Measurements from ENCODE around the gene CD96. TPM values are rescaled to one million over a fixed set of nuclear protein-coding genes. Genes with fewer than 3 reads are reported as not detected.
A peak's percentile ranks its signal among the peaks of the same experiment; 100 is the strongest.

The CD96 gene
- polyA plus RNA-seq, 4 donors = 1.3 to 3.8 (median 1.7) TPM

DNA sequence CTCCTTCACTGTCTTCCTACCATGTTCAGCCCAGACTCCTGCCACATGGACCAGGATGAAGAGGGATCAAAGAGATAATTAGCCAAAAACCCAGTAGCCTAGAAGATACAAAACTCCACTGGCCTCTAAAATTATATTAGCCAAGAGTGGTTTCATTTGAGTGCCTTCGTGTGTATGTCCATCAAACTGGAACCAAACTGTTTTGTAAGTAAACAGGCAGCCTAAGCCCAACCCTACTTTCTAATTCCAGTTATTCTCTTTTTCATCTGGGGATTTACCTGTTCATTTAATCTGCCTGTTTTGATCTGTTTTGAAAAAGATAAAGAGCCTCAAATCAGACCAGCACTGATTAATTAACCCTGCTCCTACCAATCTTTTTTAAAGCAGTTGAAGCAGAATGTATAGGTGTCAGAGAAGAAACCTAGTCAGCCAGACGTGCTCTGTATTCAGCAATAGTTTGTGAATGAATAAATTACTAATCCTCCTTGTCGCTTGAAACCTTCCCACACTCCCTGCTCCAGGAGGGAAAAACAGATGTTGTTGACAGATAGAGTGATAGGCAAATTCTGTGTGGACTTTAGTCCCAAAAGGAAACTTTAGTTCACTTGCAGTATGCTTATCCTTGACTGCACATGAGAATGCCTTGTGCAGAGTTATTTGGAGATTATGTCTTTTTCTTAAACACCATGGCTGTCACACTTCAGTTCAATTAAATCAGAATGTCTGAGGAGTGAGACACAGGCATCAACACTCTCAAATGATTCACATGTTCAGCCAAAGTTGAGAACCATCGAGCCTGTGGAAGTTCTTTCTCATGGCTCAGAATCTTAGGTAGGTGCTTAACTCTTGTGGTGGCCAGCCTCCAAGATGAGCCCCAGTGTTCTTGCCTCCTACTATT is 108.6 kb downstream of the CD96 start:
- no peaks in the 10 kb centered on the region for H3K36me3 ChIP-seq (ENCODE audit: control insufficient read depth in 3 of 3, insufficient read depth in 2 of 3, low read depth in 1 of 3, low read length in 3 of 3)
- no peaks in the 10 kb centered on the region for H3K27me3 ChIP-seq (ENCODE audit: control insufficient read depth in 3 of 3, insufficient read depth in 3 of 3, low read length in 3 of 3)
- FAIRE-seq (no peak), DNase-seq (peak; percentile 29 to 71)
- H3K9me3 ChIP-seq (ENCODE audit: control insufficient read depth in 2 of 2, insufficient read depth in 1 of 2, low read depth in 1 of 2, low read length in 1 of 2) = no peaks in the 10 kb centered on the region
- WGBS, 3 donors = 17 to 54% (median 38%) methylated on average over 4 of the region's 4 CpGs
- H3K4me1 ChIP-seq (ENCODE audit: control insufficient read depth in 3 of 3, insufficient read depth in 2 of 3, low read depth in 1 of 3, low read length in 2 of 3) = no peaks in the 10 kb centered on the region
- no peak overlapping the region for H3K27ac ChIP-seq (ENCODE audit: low read depth in 1 of 3, low read length in 2 of 3)
- no peak overlapping the region for H3K4me3 ChIP-seq (ENCODE audit: low read depth in 1 of 3, low read length in 3 of 3)

GRCh38 chr3:111652492-111653180 is 110.6 kb downstream of the CD96 start:
- FAIRE-seq = no peak

GRCh38 chr3:111653766-111654165 is 111.8 kb downstream of the CD96 start:
- Histone ChIP-seq H3K27ac (ENCODE audit: low read depth in 1 of 3, low read length in 2 of 3) (no peak overlapping the region), H3K36me3 (ENCODE audit: control insufficient read depth in 3 of 3, insufficient read depth in 2 of 3, low read depth in 1 of 3, low read length in 3 of 3) (no peaks in the 10 kb centered on the region), H3K4me1 (ENCODE audit: control insufficient read depth in 3 of 3, insufficient read depth in 2 of 3, low read depth in 1 of 3, low read length in 2 of 3) (no peaks in the 10 kb centered on the region), H3K9me3 (ENCODE audit: control insufficient read depth in 2 of 2, insufficient read depth in 1 of 2, low read depth in 1 of 2, low read length in 1 of 2) (no peaks in the 10 kb centered on the region), H3K4me3 (ENCODE audit: low read depth in 1 of 3, low read length in 3 of 3) (no peak overlapping the region), H3K27me3 (ENCODE audit: control insufficient read depth in 3 of 3, insufficient read depth in 3 of 3, low read length in 3 of 3) (no peaks in the 10 kb centered on the region)
- DNase-seq (no peak), FAIRE-seq (no peak)
- 92 to 97% (median 94%) methylated on average over 2 of the region's 2 CpGs for WGBS, 3 donors

More at GRCh38 chr3:111652492-111653180, 110.6 kb downstream of the CD96 start:
- no peaks in the 10 kb centered on the region for H3K9me3 ChIP-seq (ENCODE audit: control insufficient read depth in 2 of 2, insufficient read depth in 1 of 2, low read depth in 1 of 2, low read length in 1 of 2)
- 73 to 84% (median 81%) methylated on average over 6 of the region's 6 CpGs for WGBS, 3 donors
- no peak overlapping the region for H3K27ac ChIP-seq (ENCODE audit: low read depth in 1 of 3, low read length in 2 of 3)
- H3K27me3 ChIP-seq (ENCODE audit: control insufficient read depth in 3 of 3, insufficient read depth in 3 of 3, low read length in 3 of 3) = no peaks in the 10 kb centered on the region
- H3K36me3 ChIP-seq (ENCODE audit: control insufficient read depth in 3 of 3, insufficient read depth in 2 of 3, low read depth in 1 of 3, low read length in 3 of 3) = no peaks in the 10 kb centered on the region
- no peaks in the 10 kb centered on the region for H3K4me1 ChIP-seq (ENCODE audit: control insufficient read depth in 3 of 3, insufficient read depth in 2 of 3, low read depth in 1 of 3, low read length in 2 of 3)
- no peak overlapping the region for H3K4me3 ChIP-seq (ENCODE audit: low read depth in 1 of 3, low read length in 3 of 3)
- no peak for DNase-seq

DNA sequence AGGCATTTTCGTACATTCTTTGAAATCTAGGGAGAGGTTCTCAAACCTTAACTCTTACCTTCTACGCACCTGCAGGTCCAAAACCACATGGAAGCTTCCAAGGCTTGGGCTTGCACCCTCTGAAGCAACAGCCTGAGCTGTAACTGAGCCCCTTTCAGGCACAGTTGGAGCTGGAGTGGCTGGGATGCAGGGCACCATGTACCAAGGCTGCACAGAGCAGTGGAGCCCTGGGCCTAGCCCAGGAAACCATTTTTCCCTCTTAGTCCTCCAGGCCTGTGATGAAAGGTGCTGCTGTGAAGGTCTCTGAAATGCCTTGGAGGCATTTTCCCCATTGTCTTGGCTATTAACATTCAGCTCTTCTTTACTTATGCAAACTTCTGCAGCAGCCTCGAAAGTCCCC is 120.0 kb downstream of the CD96 start:
- FAIRE-seq = no peak

GRCh38 chr3:111662907-111663306 is 120.9 kb downstream of the CD96 start:
- Histone ChIP-seq H3K27me3 (ENCODE audit: control insufficient read depth in 3 of 3, insufficient read depth in 3 of 3, low read length in 3 of 3) (no peaks in the 10 kb centered on the region), H3K9me3 (ENCODE audit: control insufficient read depth in 2 of 2, insufficient read depth in 1 of 2, low read depth in 1 of 2, low read length in 1 of 2) (peaks cover 0 to 13% of the 10 kb centered on the region in 2 donors), H3K27ac (ENCODE audit: low read depth in 1 of 3, low read length in 2 of 3) (no peak overlapping the region), H3K4me1 (ENCODE audit: control insufficient read depth in 3 of 3, insufficient read depth in 2 of 3, low read depth in 1 of 3, low read length in 2 of 3) (no peaks in the 10 kb centered on the region), H3K4me3 (ENCODE audit: low read depth in 1 of 3, low read length in 3 of 3) (no peak overlapping the region), H3K36me3 (ENCODE audit: control insufficient read depth in 3 of 3, insufficient read depth in 2 of 3, low read depth in 1 of 3, low read length in 3 of 3) (no peaks in the 10 kb centered on the region)
- FAIRE-seq (no peak), DNase-seq (no peak)
- 82 to 92% (median 91%) methylated on average over 3 of the region's 3 CpGs for WGBS, 3 donors

More for the DNA sequence above, 120.0 kb downstream of the CD96 start:
- H3K36me3 ChIP-seq (ENCODE audit: control insufficient read depth in 3 of 3, insufficient read depth in 2 of 3, low read depth in 1 of 3, low read length in 3 of 3) = no peaks in the 10 kb centered on the region
- H3K27ac ChIP-seq (ENCODE audit: low read depth in 1 of 3, low read length in 2 of 3) = no peak overlapping the region
- H3K4me3 ChIP-seq (ENCODE audit: low read depth in 1 of 3, low read length in 3 of 3) = no peak overlapping the region
- H3K4me1 ChIP-seq (ENCODE audit: control insufficient read depth in 3 of 3, insufficient read depth in 2 of 3, low read depth in 1 of 3, low read length in 2 of 3) = no peaks in the 10 kb centered on the region
- H3K27me3 ChIP-seq (ENCODE audit: control insufficient read depth in 3 of 3, insufficient read depth in 3 of 3, low read length in 3 of 3) = no peaks in the 10 kb centered on the region
- WGBS, 3 donors = 95 to 100% (median 99%) methylated on average over 3 of the region's 3 CpGs
- H3K9me3 ChIP-seq (ENCODE audit: control insufficient read depth in 2 of 2, insufficient read depth in 1 of 2, low read depth in 1 of 2, low read length in 1 of 2) = peaks cover 0 to 13% of the 10 kb centered on the region in 2 donors
- DNase-seq = no peak

DNA sequence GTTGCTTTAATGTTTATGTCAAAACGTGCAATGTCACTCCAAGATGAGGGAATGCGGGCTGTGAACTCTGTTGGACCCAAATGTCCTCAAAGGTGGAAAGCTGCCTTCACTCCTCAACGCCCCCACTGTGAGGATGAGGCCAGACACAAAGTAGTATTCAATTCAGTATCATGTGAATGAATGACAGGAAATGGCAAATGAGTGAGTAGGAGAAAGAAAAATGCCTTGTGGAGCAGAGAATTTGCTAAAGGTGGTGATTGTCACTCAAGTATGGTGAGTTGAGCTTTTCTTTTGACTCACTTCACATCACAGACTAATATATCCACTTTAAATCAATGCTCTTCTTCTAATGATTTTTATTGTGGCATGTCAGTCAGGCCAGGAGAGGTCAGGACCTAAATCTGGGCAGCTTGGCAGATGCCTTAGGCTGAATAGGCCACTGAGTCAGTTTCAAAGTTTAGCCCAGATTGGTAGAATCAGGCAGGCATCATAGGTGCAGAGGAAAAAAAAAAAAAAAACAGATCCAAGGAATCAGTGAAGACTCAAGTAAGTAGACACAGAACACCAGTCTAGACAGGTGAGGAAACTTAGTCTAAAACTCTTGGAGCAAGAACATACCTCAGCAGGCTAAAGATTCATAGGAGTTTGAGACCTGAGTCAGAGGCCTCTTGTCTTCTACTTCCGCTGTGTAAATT is 124.2 kb downstream of the CD96 start:
- no peaks in the 10 kb centered on the region for H3K27me3 ChIP-seq (ENCODE audit: control insufficient read depth in 3 of 3, insufficient read depth in 3 of 3, low read length in 3 of 3)
- WGBS, 3 donors = 61 to 74% (median 74%) methylated on average over 4 of the region's 4 CpGs
- no peak overlapping the region for H3K4me3 ChIP-seq (ENCODE audit: low read depth in 1 of 3, low read length in 3 of 3)
- H3K4me1 ChIP-seq (ENCODE audit: control insufficient read depth in 3 of 3, insufficient read depth in 2 of 3, low read depth in 1 of 3, low read length in 2 of 3) = peaks cover 0 to 6% (median 3%) of the 10 kb centered on the region in 3 donors
- DNase-seq (no peak), FAIRE-seq (no peak)
- peaks cover 0 to 9% of the 10 kb centered on the region in 2 donors for H3K9me3 ChIP-seq (ENCODE audit: control insufficient read depth in 2 of 2, insufficient read depth in 1 of 2, low read depth in 1 of 2, low read length in 1 of 2)
- H3K27ac ChIP-seq (ENCODE audit: low read depth in 1 of 3, low read length in 2 of 3) = no peak overlapping the region
- no peaks in the 10 kb centered on the region for H3K36me3 ChIP-seq (ENCODE audit: control insufficient read depth in 3 of 3, insufficient read depth in 2 of 3, low read depth in 1 of 3, low read length in 3 of 3)

DNA sequence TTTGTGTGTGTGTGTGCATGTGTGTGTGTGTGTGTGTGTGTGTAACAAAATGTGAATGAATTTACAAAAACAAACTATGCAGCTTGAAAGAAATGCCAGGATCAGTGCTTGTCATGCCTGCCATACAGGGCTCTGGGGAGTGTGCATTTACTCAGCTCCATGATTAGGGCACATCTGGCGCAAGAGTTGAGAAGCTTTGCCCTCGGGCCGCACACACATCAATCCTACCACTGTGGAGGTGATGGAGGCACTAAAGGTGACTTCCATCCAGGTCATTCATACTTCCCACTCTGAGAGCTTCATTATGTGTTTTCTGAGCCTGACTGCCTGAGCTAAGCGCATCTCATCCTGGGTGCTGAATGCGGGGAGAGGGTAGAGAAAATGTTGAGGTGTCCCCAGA is 125.2 kb downstream of the CD96 start:
- peaks cover 0 to 6% (median 3%) of the 10 kb centered on the region in 3 donors for H3K4me1 ChIP-seq (ENCODE audit: control insufficient read depth in 3 of 3, insufficient read depth in 2 of 3, low read depth in 1 of 3, low read length in 2 of 3)
- DNase-seq (no peak), FAIRE-seq (no peak)
- peaks cover 0 to under 1% of the 10 kb centered on the region in 2 donors for H3K9me3 ChIP-seq (ENCODE audit: control insufficient read depth in 2 of 2, insufficient read depth in 1 of 2, low read depth in 1 of 2, low read length in 1 of 2)
- WGBS, 3 donors = 95 to 97% (median 97%) methylated on average over 5 of the region's 5 CpGs
- H3K27ac ChIP-seq (ENCODE audit: low read depth in 1 of 3, low read length in 2 of 3) = peak overlapping the region in 1 of 3 donors; percentile 30
- no peaks in the 10 kb centered on the region for H3K27me3 ChIP-seq (ENCODE audit: control insufficient read depth in 3 of 3, insufficient read depth in 3 of 3, low read length in 3 of 3)
- no peaks in the 10 kb centered on the region for H3K36me3 ChIP-seq (ENCODE audit: control insufficient read depth in 3 of 3, insufficient read depth in 2 of 3, low read depth in 1 of 3, low read length in 3 of 3)
- no peak overlapping the region for H3K4me3 ChIP-seq (ENCODE audit: low read depth in 1 of 3, low read length in 3 of 3)

DNA sequence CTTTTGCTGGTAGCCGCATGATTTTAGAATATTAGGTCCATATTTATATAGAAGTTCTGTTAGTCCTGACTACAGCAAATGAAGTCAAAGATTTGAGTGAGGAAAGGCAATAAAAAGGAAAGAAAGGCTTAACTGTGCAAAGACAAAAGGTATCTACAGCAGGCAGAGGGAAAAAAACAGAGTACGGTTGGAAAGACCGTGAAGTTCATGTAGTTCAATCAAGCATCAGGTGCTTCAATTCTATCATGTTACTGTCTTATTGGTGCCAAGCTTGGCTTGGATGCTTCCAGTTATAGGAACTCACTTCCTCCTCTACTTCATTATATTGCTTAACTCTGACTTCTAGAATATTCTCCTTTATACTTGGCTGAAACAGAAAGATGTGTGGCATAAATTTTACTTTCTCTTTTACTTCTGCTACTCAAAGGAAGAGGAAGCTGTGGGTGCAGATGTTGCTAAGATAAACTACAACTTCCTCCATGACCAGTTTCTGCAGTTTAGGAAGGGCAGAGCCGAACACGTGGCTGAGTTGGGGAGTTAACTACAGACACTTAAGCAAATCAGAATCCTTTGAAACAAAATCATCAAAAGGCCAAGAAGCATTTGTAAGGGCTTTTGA is 125.7 kb downstream of the CD96 start:
- 48 to 59% (median 55%) methylated on average over 5 of the region's 5 CpGs for WGBS, 3 donors
- H3K27ac ChIP-seq (ENCODE audit: low read depth in 1 of 3, low read length in 2 of 3) = peak overlapping the region in 2 of 3 donors; percentile 28 to 30
- H3K36me3 ChIP-seq (ENCODE audit: control insufficient read depth in 3 of 3, insufficient read depth in 2 of 3, low read depth in 1 of 3, low read length in 3 of 3) = no peaks in the 10 kb centered on the region
- H3K27me3 ChIP-seq (ENCODE audit: control insufficient read depth in 3 of 3, insufficient read depth in 3 of 3, low read length in 3 of 3) = no peaks in the 10 kb centered on the region
- DNase-seq = peak; percentile 38 to 75
- FAIRE-seq = peak; percentile 47
- H3K4me1 ChIP-seq (ENCODE audit: control insufficient read depth in 3 of 3, insufficient read depth in 2 of 3, low read depth in 1 of 3, low read length in 2 of 3) = peaks cover 0 to 6% (median 3%) of the 10 kb centered on the region in 3 donors
- no peak overlapping the region for H3K4me3 ChIP-seq (ENCODE audit: low read depth in 1 of 3, low read length in 3 of 3)
- H3K9me3 ChIP-seq (ENCODE audit: control insufficient read depth in 2 of 2, insufficient read depth in 1 of 2, low read depth in 1 of 2, low read length in 1 of 2) = no peaks in the 10 kb centered on the region
